Putamen (tissue), 1 donor: ENCODE data around the gene PDLIM7.

ENCODE experiments used
- DNase-seq: peaks from one replicate; pipeline ENCODE4 v3.0.0-alpha.2; 2016; ENCODE audit warnings: low spot score

Gene PDLIM7

GRCh38 chr5:177524539-177524900 lies 27.1 kb upstream of the PDLIM7 start:
- no peak for DNase-seq

DNA sequence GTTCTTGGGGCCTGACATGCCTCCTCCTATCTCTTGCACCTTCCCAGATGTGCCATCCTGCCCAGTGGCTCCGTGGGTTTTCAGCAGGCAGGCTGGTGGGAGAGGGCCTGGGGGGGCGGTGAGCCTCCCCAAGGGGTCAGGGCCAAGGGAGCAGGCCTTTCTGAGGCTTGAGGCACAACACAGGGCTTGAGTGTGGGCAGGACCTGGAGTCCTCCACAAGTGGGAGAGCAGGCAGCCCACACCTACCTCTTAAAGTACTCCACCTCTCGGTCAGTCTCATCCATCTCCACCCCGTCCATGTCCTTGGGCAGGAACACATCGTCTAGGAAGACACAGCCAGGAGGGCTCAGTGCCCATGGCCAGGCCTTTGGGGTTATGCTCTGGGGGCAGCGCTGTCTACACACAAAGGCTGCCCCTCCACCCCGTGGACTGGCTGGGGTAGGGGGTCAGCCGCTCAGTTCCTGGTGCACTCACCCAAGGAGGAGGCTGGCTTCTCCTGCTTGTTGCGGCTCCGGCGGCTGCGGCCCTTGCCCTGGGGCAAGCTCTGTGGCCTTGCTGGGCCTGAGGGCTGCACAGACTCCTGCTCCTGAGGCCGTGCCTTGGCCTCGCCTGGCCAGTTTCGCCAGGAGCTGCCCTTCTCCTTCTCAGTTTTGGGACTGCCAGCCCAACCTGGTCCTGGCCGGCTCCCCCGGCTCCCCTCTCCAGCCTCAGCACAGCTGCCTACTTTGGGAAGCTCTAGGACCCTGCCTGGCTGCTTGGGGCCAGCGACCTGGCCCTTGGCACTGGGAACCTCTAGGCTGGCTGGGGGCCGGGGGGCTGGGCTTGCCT lies 26.5 kb upstream of the PDLIM7 start:
- DNase-seq: no peak

DNA sequence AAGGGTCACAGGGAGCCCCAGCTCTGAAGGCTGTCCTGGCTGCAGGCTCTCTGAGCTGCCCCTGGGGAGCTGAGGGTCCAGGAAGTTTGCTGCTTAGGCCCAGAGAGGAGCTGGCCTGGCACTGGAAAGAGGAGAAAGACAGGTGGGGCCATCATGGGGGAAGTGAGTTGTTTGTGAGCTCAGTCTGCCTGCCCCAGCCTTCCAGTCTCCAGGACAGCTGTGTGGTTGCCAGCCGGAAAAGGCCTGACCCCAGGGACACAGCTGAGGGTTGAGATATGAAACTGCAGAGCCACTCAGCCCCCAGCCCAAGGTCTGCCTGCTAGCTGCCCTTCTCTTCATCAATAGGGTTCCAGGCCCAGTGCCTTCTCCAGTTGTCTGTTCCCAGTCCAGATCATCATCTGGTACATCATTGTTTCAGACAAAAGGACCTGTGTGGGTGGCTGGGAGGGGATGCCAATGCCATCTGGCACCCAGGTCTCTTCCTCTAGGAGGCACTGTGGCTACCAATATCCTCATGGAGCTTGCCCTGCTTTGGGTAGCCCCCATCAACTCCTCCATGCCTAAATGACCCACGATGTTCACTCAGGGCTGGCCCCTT lies 23.6 kb upstream of the PDLIM7 start:
- DNase-seq: no peak

DNA sequence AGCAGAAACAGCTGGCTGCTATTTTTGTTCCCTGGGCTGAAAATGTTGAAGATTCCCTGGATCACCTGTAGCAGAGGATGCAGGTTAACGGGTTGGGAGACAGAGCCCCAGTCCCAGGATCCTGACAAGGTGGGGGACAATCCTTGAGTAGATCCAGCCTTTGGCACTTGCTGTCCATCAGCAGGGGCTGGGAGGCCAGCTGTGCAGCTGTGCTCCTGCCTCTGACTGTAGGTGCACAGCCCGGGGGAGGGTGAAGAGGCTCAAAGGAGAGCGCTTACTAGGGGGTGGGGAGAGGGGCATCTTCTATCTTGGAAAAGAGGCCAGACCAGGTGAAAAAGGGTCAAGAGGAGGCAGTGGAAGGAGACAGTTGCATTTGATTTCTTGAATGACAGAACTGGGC lies 22.9 kb upstream of the PDLIM7 start:
- no peak for DNase-seq

DNA sequence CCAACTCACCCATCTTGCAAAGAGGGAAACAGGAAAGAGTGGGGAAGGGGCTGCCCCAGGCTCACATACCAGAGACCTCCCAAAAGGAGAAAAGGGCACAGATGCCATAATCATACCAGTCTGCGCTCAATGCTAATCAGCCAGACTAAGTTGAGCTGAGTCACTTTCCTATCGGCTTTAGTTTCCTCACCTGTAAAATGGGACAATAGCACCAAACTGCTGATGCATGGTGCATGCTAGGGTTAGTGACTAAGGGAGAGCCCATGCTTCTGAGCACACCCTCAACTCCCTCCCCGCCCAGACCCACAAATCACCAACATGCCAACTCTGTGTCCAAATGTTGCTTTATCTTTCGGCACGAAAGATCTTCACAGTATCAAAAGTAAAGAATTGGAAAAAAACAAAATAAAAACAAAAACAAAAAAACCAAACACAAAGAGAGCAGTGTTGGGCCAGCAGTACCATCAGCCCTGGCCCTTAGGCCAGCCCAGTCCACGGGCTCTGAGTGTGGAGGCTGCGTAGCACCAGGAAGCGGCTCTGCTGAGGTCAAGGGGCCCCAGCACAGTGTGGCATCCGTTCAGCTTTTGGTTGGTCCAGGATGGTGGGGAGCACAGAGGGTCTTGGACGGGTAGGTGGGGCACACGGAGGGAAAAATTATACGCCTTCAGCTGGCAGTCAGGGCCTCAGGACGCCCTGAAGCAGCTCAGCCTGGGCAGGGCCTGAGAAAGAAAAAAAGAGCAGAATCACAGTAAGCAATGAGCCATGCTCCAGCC lies 22.2 kb upstream of the PDLIM7 start:
- no peak for DNase-seq

- DNase-seq: peak; percentile 99
Observed at GRCh38 chr5:177516601-177517568, 19.5 kb upstream of the PDLIM7 start, which contains the start of gene DDX41. Gene DDX41 (minus strand): TSS chr5:177516961. CDS start chr5:177516945, 16 bp downstream.

DNA sequence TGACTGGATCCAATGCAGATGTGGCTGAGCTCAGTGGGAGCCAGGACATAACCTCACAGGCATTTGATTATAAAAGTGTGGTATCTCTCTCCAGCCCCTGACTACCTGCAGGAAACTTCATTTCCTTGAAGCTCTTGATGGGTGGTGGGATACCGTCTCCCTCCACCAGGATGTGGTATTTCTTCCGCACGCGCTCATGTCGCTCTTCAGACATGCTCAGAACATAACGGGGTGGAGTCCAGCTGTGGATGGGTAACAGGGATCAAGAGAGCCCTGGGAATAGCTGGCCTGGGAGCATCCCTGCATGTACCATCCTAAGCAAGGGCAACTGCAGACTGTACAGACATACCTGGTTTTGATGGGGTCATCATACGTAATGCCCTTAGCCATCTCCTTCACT lies 18.2 kb upstream of the PDLIM7 start:
- no peak for DNase-seq

- no peak for DNase-seq
Observed at GRCh38 chr5:177514541-177514940, 17.1 kb upstream of the PDLIM7 start.

DNA sequence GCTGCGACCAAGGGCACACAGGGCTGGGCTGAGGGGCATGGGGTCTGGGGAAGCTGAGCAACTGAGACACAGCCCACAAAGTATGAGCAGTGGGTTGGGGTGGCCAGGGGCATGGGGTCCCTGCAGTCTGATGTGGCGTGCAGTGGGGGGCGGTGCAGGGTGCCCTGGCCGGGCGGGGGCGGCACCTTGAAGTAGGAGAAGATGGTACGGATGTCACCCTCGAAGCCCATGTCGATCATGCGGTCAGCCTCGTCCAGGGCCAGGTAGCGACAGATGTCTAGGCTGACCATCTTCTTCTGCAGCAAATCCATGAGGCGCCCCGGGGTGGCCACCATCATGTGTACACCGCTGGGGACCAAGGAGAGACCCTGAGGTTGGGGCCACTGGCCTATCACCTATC lies 16.1 kb upstream of the PDLIM7 start:
- no peak for DNase-seq

DNA sequence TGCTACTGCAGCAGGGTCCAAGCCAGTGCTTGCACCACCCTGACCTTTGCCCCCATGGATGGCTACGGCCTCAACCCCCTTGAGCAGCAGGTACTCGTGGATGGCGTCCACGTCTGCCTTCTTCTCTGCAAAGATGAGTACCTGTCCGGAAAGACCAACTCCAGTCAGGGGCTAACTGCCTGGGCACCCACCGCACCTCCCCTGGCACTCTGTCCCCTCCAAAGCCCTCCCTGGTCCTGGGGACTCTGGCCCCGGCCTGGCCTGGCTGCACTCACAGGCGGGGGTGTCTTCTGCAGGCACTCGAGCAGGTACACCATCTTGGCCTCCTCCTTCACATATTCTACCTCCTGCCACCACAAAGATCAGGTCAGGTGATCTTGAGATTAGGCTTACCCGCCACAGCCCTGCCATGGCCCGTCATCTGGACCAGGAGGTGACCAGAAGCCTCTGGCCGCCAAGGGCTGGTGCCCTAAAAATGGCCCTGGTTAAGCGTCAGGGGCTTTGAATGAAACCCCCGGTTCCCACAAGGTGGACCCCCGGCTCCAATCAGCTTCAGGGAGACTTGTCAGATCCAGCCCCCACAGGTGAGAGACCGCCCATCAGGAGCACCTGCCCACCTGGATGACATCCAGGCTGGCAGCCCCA lies 15.5 kb upstream of the PDLIM7 start:
- no peak for DNase-seq

GRCh38 chr5:177511796-177512675 lies 14.6 kb upstream of the PDLIM7 start:
- DNase-seq: no peak

DNA sequence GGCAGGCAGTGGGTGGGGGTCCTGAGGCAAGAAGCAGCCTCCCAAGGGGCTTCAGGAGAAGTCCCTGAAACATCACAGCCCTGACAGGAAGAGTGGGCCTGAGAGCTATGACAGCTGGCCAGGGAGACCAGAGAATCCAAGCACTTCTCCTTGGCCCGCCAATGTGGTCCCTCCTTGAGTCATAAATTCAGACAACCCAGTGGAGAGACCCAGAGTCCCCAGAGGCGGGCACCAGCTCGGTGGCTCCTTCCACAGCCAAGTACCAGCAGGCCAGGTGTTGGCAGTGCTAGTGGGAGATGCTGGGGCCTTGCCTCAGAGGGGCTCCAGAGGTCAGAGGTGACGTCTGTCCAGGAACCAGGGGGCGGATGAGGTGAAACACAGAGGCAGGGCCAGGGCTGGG lies 13.8 kb upstream of the PDLIM7 start:
- DNase-seq: no peak

GRCh38 chr5:177510567-177511053 lies 13.2 kb upstream of the PDLIM7 start:
- DNase-seq: no peak

DNA sequence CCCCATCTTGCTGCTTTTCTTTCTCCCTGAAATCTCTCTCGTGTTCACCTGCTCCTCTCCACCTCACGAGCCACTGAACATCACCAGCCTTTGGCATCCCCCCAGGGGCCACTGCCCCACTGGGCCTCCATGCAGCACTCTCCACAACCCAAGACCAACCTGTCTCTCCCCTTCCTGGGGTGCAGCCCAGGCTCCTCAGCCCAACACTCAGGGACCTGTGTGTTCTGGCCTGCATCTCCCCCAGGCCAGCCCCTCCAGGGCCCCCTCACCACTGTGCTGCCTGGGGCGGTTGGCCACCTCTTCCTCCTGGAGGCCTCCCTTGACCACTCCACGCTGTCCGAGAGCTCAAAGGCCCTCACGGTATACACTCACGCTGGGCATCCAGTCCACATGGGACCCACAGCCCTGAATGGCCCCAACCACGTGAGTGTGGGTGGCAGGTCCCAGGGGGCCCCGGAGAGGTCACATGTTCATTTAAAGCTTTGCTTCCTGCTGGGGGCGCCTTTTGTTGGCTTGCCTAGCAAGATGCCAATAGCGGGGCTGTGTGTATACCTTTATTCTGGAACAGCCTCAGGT lies 12.7 kb upstream of the PDLIM7 start:
- no peak for DNase-seq

DNA sequence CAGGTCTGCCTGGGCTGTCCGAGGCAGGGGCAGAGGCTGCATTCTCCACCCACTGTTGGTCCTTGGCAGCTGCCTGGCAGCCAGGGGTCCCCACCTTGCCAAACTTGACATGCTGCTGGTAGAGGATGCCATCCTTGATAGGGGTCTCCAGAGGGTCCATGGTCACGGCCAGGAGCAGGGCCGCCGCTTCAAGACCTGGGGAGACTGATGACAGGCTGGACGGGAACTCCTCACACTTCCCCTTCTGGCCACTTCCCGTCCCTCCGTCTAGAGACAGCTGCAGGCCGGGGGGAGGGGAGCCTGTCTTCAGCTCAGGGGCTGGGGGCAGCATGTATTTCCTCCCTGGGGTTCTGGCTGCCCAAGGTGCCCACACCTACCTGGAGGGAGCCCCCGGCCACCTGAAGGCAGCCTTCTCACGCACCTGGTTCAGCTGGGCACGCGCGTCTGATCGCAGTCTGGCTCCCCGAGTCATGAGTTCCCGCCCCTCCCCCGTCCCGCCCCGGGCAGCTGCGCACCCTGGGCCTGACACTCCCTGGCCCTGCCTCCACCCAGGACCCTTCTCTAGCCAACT lies 12.1 kb upstream of the PDLIM7 start, which contains the start of gene DOK3:
DOK3 (minus strand) TSS at position 446 of the 571 bp plus-strand sequence; CDS start at position 160, 286 bp downstream.
- no peak for DNase-seq

GRCh38 chr5:177508837-177509236 lies 11.4 kb upstream of the PDLIM7 start:
- DNase-seq: no peak

DNA sequence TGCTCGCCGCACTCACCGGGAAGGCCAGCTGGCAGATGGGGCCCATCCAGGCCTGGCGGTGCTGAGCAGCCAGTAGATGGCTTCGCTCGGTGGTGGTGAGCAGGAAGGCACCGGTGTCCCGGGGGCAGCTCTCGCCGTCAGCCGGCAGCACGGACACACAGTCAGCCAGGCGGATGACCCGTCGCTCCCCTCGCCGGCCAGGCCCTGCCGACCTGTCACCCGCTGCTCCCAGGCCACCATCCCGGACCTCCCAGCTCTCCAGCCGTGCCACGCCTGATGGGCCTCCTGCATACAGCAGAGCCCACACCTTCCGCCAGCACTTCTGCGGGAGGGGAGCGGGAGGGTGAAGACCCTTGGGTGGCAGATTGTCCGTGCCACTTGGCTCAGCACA lies 10.8 kb upstream of the PDLIM7 start:
- DNase-seq: no peak

GRCh38 chr5:177507596-177508220 lies 10.3 kb upstream of the PDLIM7 start:
- no peak for DNase-seq

DNA sequence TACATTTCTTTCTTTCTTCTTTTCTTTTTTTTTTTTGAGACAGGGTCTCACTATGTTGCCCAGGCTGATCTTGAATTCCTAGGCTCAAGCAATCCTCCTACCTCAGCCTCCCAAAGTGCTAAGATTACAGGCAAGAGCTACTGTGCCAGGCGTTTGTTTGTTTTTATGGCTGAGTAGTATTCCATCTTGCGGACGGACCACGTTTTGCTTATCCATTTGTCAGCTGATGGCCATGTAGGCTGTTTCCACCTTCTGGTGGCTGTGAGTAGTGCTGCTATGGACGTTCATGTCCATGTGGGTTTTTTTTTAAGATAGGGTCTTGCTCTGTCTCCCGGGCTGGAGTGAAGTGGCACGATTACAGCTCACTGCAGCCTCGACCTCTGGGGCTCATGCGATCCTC lies 9.8 kb upstream of the PDLIM7 start:
- DNase-seq: no peak
